Chondrocyte (in vitro differentiated cells): Measurements from ENCODE around the gene FAM78A. TPM values are rescaled to one million over a fixed set of nuclear protein-coding genes. Genes with fewer than 3 reads are reported as not detected.

Source experiments
- DNase-seq: peaks from one replicate; pipeline ENCODE4 v3.0.0; 2021; ENCODE audit warnings: mixed read lengths, low spot score
- H3K27ac Mint-ChIP-seq: one replicate; pipeline ENCODE4 v1.8.0; 2021; ENCODE audit warnings: mild to moderate bottlenecking, moderate library complexity, mixed read lengths; ENCODE audit not compliant: unreplicated experiment
- H3K27me3 Mint-ChIP-seq: 2 replicates; pipeline ENCODE4 v1.8.0; 2021; ENCODE audit warnings: low read depth, mixed read lengths
- H3K36me3 Mint-ChIP-seq: 2 replicates; pipeline ENCODE4 v1.8.0; 2021; ENCODE audit warnings: low read depth, mixed read lengths
- H3K4me1 Mint-ChIP-seq: 2 replicates; pipeline ENCODE4 v1.8.0; 2021; ENCODE audit warnings: low read depth, mild to moderate bottlenecking, mixed read lengths
- H3K4me3 Mint-ChIP-seq: one replicate; pipeline ENCODE4 v1.8.0; 2021; ENCODE audit warnings: mild to moderate bottlenecking, moderate library complexity, mixed read lengths; ENCODE audit not compliant: unreplicated experiment
- H3K9me3 Mint-ChIP-seq: 2 replicates; pipeline ENCODE4 v1.8.0; 2021; ENCODE audit warnings: low read depth, mixed read lengths
- CTCF ChIP-seq: fragments of 200-600 bp; sonication (generic); IDR thresholded peaks from 2 replicates; pipeline ENCODE4 v1.5.0; 2021; ENCODE audit warnings: antibody characterized with exemption, mild to moderate bottlenecking, moderate library complexity
- total RNA-seq: library from RNA; stranded (reverse); gene quantifications from 3 replicates; pipeline ENCODE4 v1.2.1, GENCODE V29; 2021

The FAM78A gene
- total RNA-seq, 1 donor from 2014 or later: 1.6 TPM

- peaks cover 9% of the 10 kb centered on the region for H3K4me1 Mint-ChIP-seq
- no peak overlapping the region for H3K27ac Mint-ChIP-seq
- no peaks in the 10 kb centered on the region for H3K27me3 Mint-ChIP-seq
- TF ChIP-seq CTCF: no peak
- H3K4me3 Mint-ChIP-seq: no peak overlapping the region
- no peaks in the 10 kb centered on the region for H3K9me3 Mint-ChIP-seq
- no peak for DNase-seq
- H3K36me3 Mint-ChIP-seq: peaks cover 5% of the 10 kb centered on the region
These were observed 17.4 kb downstream of the FAM78A start for GRCh38 chr9:131258698-131259431.

DNA sequence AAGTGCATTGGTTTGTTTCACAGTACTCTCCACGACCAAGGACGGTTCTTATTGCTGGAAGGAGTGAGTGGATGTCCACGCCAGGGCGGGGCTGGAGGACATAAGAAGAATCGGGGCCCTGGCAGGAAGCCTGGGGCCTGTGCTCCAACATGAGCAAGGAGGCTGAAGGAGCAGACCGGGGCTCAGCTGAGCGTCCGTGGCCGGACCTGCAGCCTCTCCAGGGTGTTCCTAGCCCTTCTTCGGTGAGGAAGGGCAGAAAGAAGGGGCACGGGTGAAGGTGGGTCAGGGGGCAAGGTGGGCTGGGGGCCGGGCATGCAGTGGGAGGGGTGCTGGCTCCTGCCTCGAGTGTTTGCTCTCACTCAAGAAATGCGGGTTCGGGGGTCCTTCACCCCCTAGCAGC lies 18.1 kb downstream of the FAM78A start:
- DNase-seq: no peak
- H3K4me1 Mint-ChIP-seq: peaks cover 9% of the 10 kb centered on the region
- TF ChIP-seq CTCF: no peak
- peaks cover 5% of the 10 kb centered on the region for H3K36me3 Mint-ChIP-seq
- H3K27me3 Mint-ChIP-seq: no peaks in the 10 kb centered on the region
- H3K9me3 Mint-ChIP-seq: no peaks in the 10 kb centered on the region
- no peak overlapping the region for H3K27ac Mint-ChIP-seq
- no peak overlapping the region for H3K4me3 Mint-ChIP-seq

- Mint-ChIP-seq H3K27me3 (no peaks in the 10 kb centered on the region), H3K4me1 (peaks cover 9% of the 10 kb centered on the region), H3K9me3 (no peaks in the 10 kb centered on the region), H3K27ac (no peak overlapping the region), H3K4me3 (no peak overlapping the region), H3K36me3 (peaks cover 5% of the 10 kb centered on the region)
- no peak for DNase-seq
- TF ChIP-seq CTCF: no peak
These were observed 18.9 kb downstream of the FAM78A start for GRCh38 chr9:131257266-131258025.

DNA sequence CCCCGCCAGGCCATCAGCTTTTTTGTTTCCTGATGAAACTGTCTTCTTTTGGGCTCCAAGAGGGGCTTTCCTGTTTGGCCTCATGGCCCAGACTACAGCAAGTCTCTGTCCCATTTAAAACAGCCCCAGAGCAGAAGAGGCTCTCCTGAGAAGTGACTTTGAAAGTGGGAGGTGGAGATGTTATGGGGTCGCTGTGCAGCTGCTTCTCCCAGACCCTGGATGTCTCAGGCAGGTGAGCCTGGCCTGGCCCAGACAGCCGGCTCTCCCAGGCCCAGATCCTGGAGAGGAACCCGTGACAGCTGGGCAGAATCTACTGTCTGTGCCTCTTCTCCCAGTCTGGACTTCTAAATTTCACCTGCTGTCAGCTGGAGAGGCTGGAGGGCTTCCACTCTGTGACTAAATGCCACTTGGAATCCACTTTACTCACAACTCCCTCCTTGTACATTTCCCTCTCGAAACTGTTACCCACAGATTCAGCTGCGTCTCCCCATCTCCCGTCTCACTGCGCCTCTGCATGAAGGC lies 20.6 kb downstream of the FAM78A start:
- no peak overlapping the region for H3K4me3 Mint-ChIP-seq
- peaks cover 9% of the 10 kb centered on the region for H3K4me1 Mint-ChIP-seq
- H3K9me3 Mint-ChIP-seq: no peaks in the 10 kb centered on the region
- peaks cover 1% of the 10 kb centered on the region for H3K36me3 Mint-ChIP-seq
- H3K27ac Mint-ChIP-seq: peak overlapping the region; percentile 80
- TF ChIP-seq CTCF: no peak
- no peaks in the 10 kb centered on the region for H3K27me3 Mint-ChIP-seq
- no peak for DNase-seq

- no peak for DNase-seq
- H3K36me3 Mint-ChIP-seq: no peaks in the 10 kb centered on the region
- H3K9me3 Mint-ChIP-seq: no peaks in the 10 kb centered on the region
- TF ChIP-seq CTCF: no peak
- H3K4me1 Mint-ChIP-seq: peaks cover 9% of the 10 kb centered on the region
- H3K27ac Mint-ChIP-seq: no peak overlapping the region
- no peak overlapping the region for H3K4me3 Mint-ChIP-seq
- H3K27me3 Mint-ChIP-seq: no peaks in the 10 kb centered on the region
These were observed 21.7 kb downstream of the FAM78A start for GRCh38 chr9:131254626-131255025.
